A549 (cell line): ENCODE measurements around the gene ANKS6.

Experiments
- BHLHE40 ChIP-seq: IDR thresholded peaks from 2 replicates; pipeline ENCODE4 v1.6.1; 2012; ENCODE audit warnings: low read depth, low read length, inconsistent platforms
- CTCF ChIP-seq: fragments of >200 bp; sonication (Bioruptor Twin); formaldehyde crosslinking; IDR thresholded peaks from 3 replicates; pipeline ENCODE4 v1.5.1; 2016
- EHMT2 ChIP-seq: fragments of 200-600 bp; sonication (generic); IDR thresholded peaks from 2 replicates; pipeline ENCODE4 v1.6.1; 2016; ENCODE audit warnings: antibody characterized with exemption, low read depth, mild to moderate bottlenecking, moderate library complexity
- ESRRA ChIP-seq: fragments of 150-350 bp; IDR thresholded peaks from 2 replicates; pipeline ENCODE4 v1.6.1; 2014; ENCODE audit warnings: mild to moderate bottlenecking, low read length, borderline replicate concordance
- FOSL2 ChIP-seq, 2 experiments: fragments of 450-650 bp in 1 of 2; fragments of >200 bp in 1 of 2; sonication (Bioruptor Twin) in 1 of 2; formaldehyde crosslinking; IDR thresholded peaks; 2 replicates each; pipeline versions ENCODE4 v1.5.0 to v1.6.1; 2016 to 2020; ENCODE audit warnings: mild to moderate bottlenecking in 1 of 2, moderate library complexity in 1 of 2
- JUNB ChIP-seq: fragments of >200 bp; sonication (Bioruptor Twin); formaldehyde crosslinking; IDR thresholded peaks from 2 replicates; pipeline ENCODE4 v1.6.1; 2016
- KDM1A ChIP-seq: fragments of 200-600 bp; sonication (generic); IDR thresholded peaks from 2 replicates; pipeline ENCODE4 v1.6.1; 2016; ENCODE audit warnings: low read depth, mild to moderate bottlenecking
- MYC ChIP-seq: IDR thresholded peaks from 2 replicates; pipeline ENCODE4 v1.6.1; 2012; ENCODE audit warnings: mild to moderate bottlenecking, inconsistent platforms, low read length, improper control_type of control experiment, borderline replicate concordance
- PBX3 ChIP-seq: IDR thresholded peaks from 2 replicates; pipeline ENCODE4 v1.6.1; 2012
- POLR2A ChIP-seq: IDR thresholded peaks from 2 replicates; pipeline ENCODE4 v1.6.1; 2012; ENCODE audit warnings: mild to moderate bottlenecking, low read length
- REST ChIP-seq: fragments of 200-600 bp; sonication (generic); IDR thresholded peaks from 2 replicates; pipeline ENCODE4 v1.6.1; 2016; ENCODE audit warnings: antibody characterized with exemption, mild to moderate bottlenecking, moderate library complexity
- SMC3 ChIP-seq: fragments of >200 bp; sonication (Bioruptor Twin); formaldehyde crosslinking; IDR thresholded peaks from 3 replicates; pipeline ENCODE4 v1.6.1; 2018; ENCODE audit warnings: inconsistent platforms
- ZFP36 ChIP-seq: fragments of 450-650 bp; IDR thresholded peaks from 2 replicates; pipeline ENCODE4 v1.6.1; 2014; ENCODE audit warnings: borderline replicate concordance; ENCODE audit not compliant: partially characterized antibody

- TF ChIP-seq CTCF: no peak
- TF ChIP-seq ZFP36: no peak
- no peak for TF ChIP-seq ESRRA
- TF ChIP-seq POLR2A: no peak
- TF ChIP-seq EHMT2: no peak
- TF ChIP-seq FOSL2 (IDR thresholded peaks at IDR 0.05): no peak
- TF ChIP-seq FOSL2 (CRISPR knock-in tag; IDR thresholded peaks at IDR 0.05): no peak
- TF ChIP-seq SMC3: no peak
- TF ChIP-seq JUNB: no peak
- TF ChIP-seq MYC: no peak
- TF ChIP-seq BHLHE40: no peak
- no peak for TF ChIP-seq REST
- TF ChIP-seq PBX3: no peak
- no peak for TF ChIP-seq KDM1A
Observed at GRCh38 chr9:98719055-98719454, 77.3 kb downstream of the ANKS6 start.
